GM18505 (cell line): ENCODE measurements around the gene FBXO15.

Experiments used
- ATAC-seq: cut with Tn5 transposase; IDR thresholded peaks from one replicate; pipeline ENCODE4 v1.9.1; 2021; ENCODE audit not compliant: unreplicated experiment
- POLR2A ChIP-seq: IDR thresholded peaks from 4 replicates; pipeline ENCODE4 v1.6.1; 2011; ENCODE audit warnings: borderline replicate concordance; ENCODE audit not compliant: insufficient read depth, insufficient read length; ENCODE audit errors: extremely low read depth

Gene FBXO15

GRCh38 chr18:74175658-74176057 lies 28.0 kb upstream of the FBXO15 start:
- ATAC-seq, result no peak
- no peak for TF ChIP-seq POLR2A

DNA sequence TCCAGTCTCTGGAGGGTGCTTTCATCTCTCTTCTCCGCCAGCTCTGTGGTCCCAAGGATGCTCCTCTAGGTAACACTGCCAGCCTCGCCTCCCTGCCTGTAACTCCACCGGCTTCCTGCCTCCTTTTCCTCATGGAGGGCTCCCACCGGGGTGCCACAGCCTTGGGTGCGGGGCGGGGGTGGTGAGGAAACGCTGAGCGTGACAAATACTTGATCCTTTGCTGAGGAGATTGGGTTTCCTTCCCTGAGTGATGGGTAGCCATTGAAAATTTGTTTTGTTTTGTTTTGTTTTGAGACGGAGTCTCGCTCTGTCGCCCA lies 25.8 kb upstream of the FBXO15 start:
- ATAC-seq, result no peak
- no peak for TF ChIP-seq POLR2A

GRCh38 chr18:74172697-74173433 lies 25.2 kb upstream of the FBXO15 start:
- TF ChIP-seq POLR2A, result no peak
- ATAC-seq, result no peak

GRCh38 chr18:74171910-74172606 lies 24.4 kb upstream of the FBXO15 start:
- TF ChIP-seq POLR2A, result no peak
- peak; percentile 56 for ATAC-seq

DNA sequence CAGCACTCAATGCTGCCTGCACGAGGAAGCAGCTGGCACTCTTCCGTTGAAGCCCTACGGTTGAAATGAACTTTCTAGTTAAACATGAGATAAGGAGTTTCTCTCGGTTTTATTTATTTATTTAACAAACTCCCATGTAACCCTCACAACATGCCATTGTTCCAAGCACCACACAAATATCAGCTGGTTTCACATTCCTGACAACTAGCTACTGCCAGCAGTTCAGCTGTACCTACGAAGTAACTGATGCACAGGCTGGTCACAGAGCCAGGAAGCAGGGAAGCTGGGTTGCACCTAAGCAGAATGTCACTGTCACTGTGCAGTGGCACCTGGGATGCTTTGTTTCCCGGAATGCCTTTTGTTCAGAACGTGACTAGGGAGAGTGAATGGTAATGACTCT lies 18.8 kb upstream of the FBXO15 start:
- no peak for TF ChIP-seq POLR2A
- no peak for ATAC-seq

- TF ChIP-seq POLR2A, result no peak
- ATAC-seq, result peak; percentile 73
These were observed 15.5 kb upstream of the FBXO15 start for GRCh38 chr18:74163019-74163660.

- no peak for ATAC-seq
- no peak for TF ChIP-seq POLR2A
These were observed 7.6 kb upstream of the FBXO15 start for GRCh38 chr18:74155276-74155675.

DNA sequence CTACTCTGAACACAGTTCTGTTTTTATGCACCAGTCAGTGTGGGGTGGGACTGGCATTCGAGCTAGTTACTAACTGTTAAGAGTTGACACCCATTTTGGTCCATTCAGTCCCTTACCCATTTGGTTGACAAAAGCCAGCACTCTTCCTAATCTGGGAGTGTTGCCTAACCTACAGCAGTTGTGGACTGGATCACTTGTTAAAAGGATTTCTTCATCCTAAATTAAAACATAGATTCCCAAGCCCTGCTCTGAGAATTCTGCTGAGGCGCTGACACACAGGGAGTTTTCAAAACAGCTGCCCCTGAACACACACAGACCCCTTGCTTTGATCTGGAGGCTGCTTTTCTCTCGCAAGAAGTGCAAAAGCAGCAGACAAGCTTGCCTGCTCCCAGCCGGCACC lies 7.1 kb upstream of the FBXO15 start:
- no peak for ATAC-seq
- no peak for TF ChIP-seq POLR2A

- ATAC-seq, result no peak
- TF ChIP-seq POLR2A, result no peak
These were observed 6.2 kb upstream of the FBXO15 start for GRCh38 chr18:74153793-74154192.

DNA sequence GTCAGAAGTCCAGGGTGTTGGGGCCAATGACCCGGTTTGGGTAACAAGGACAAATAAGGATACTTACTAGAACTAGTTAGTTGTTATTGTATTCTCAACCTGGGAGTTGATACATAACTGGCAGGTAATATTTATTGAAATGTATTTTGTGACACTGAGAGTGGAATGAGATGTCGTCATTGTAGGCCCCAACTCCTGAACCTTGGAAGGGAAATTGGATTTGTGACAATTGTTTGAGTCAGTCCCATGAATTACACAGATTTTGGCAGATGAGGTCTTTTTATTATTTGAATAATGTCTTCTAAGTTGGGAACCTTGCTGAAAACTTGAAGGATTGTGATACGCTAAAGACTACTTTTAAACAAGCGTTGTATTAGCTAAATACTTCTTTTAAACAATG lies 5.7 kb upstream of the FBXO15 start:
- ATAC-seq, result no peak
- TF ChIP-seq POLR2A, result no peak

- no peak for ATAC-seq
- no peak for TF ChIP-seq POLR2A
These were observed 5.2 kb upstream of the FBXO15 start for GRCh38 chr18:74152857-74153256.

DNA sequence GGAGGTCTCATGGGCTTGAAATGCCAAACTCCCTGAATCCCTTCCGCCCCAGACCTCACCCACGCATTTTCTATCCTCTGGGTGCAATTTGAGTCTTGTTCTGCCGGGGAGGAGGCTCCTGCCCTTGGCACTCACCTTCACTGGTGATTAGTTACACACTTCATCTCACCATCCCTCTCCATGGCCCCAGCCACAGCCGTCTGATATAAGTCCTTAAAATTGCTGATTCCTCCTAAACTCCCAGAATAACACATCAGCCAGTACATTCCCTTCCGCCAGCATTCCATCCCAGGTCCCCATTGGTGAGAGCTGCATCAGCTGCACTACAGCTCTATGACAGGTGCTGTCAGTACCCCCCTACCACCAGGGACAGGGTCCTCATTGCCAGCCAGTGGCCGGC lies 4.6 kb upstream of the FBXO15 start:
- TF ChIP-seq POLR2A, result no peak
- ATAC-seq, result no peak

DNA sequence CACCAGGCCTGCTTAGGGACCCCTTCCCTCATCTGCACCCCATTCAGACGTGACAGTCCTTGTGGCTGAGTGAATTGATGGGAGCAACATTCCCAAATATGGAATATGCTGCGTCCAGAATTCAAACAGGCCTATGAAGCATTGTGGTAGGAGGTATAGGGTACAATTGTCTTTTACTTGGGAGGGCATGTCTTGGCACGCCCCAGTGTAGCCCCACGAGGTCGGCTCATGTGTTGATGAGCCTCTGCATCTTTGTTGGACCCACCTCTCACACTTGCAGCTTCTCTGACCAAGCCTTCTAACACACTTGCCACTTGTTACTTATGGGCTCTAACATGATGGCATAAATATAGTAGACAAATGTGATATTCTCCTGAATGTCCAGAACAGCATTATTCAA lies 2.2 kb upstream of the FBXO15 start:
- ATAC-seq, result no peak
- no peak for TF ChIP-seq POLR2A

GRCh38 chr18:74148543-74149070 lies 973 bp upstream of the FBXO15 start:
- no peak for ATAC-seq
- no peak for TF ChIP-seq POLR2A
